ENCODE results near the gene PHACTR3.

The PHACTR3 gene

DNA sequence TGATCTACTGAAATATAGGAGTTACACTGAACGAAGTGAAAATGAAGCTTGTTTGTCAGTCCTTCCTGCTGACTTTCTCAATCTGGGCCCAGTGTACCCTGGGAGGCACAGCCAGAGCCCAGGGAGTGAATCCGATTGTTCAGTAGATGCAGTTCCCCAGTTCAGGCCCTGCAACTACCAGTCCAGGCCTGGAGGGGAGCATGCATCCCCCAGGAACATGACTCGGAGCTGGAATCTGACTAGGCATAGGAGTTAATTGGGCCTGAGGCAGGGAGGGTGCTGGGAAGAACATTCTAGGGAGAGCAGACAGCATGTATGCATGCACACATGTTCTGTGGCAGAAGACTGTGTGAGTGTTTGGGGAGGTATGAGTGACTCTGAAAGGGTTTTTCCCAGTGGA is 42.1 kb downstream of the PHACTR3 start:
- DNase-seq (ENCODE audit: low read depth in 2 of 2), result no peak

DNA sequence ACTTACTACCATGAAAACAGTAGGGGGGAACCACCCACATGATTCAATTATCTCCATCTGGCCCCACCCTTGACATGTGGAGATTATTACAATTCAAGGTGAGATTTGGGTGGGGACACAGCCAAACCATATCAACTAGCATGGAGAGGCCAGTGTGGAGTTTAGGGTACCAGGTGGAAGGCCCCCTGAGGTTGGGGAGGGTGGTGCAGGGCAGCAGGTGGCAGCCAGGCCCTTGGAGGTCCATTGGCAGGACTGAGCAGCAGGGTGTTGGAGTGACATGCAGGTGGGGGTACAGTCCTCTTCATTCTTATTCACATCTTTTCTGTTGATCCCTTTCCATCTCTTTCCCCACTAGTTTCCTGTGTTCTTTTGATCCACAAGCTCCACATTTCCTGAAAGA is 42.9 kb downstream of the PHACTR3 start:
- DNase-seq (ENCODE audit: low read depth in 2 of 2), result no peak

DNA sequence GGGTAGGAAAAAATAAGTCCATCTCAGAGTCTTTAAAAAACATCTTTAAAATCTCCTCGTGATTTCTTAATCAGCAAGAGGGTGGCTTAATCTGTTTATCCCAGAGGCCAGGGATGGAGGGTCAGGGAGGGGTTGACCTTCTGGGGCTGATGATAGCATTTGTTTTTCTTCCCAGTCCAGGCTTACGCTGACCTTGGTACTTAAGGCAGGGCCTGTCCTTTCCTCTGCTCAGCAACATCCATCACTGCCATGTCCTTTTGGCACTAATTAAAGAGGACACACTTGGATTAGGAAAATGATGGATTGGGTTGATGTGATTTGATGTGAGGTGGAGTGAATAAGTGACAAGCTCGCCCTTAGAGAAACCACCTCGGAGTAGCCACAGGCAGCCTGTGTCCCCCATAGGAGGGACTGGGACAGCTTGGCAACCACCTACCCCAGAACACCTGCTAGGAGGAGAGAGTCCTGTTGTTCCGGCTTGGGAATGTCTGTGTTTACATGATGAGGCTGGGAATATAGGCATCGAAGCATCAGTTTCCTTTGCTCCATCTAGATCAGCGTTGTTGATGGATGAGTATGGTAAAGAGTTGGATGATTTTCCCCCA is 44.2 kb downstream of the PHACTR3 start:
- no peak for DNase-seq (ENCODE audit: low read depth in 2 of 2)

DNA sequence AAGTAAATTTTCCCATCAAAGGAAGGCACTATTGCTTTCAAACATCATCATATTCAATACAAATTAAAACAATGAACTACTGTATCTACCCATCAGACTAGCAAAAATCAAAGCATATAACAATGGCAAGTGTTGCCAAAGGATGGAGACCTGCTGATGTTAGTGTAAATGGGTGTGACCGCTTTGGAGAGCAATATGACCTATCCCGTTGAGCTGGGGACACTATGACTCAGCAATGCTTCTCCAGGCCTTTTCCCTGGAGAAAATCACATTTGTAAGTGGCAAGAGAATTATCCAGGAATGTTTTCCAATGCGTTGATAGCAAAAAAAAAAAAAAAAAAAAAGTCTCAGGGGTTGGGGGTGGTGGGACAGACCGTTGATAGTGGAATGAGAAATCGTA is 46.1 kb downstream of the PHACTR3 start:
- no peak for DNase-seq (ENCODE audit: low read depth in 2 of 2)

DNA sequence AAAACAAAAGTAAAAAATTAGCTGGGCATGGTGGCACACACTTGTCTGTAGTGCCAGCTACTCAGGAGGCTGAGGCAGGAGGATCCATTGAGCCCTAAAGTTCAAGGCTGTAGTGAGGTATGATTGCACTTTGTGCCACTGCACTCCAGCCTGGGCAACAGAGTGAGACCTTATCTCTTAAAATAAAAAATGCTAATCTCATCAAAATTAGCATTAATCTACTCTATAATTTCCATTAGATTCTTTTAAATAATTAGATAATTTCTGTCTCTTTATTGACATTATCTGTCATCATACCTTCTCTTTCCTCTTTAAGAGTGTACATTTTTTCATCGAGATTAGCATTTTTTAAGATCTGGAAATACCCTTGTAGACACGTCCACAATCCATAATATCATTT is 48.0 kb downstream of the PHACTR3 start:
- no peak for DNase-seq (ENCODE audit: low read depth in 2 of 2)

DNA sequence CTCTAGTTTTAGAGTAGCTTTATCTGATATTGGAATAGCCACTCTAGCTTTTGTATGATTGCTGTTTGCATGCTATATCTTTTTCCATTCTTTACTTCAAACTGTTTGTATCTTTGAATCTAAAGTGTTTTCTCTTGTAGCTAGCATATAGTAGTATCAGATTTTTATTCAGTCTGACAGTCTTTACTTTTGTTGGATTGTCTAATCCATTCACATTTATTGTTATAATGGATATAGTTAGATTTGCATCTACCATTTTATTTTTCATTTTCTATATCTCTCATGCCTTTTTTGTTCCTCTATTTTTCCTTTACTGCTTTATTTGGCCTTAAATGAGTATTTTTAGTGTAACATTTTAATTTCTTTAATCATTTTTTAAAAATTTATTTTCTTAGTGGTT is 52.1 kb downstream of the PHACTR3 start:
- no peak for DNase-seq (ENCODE audit: low read depth in 2 of 2)

DNA sequence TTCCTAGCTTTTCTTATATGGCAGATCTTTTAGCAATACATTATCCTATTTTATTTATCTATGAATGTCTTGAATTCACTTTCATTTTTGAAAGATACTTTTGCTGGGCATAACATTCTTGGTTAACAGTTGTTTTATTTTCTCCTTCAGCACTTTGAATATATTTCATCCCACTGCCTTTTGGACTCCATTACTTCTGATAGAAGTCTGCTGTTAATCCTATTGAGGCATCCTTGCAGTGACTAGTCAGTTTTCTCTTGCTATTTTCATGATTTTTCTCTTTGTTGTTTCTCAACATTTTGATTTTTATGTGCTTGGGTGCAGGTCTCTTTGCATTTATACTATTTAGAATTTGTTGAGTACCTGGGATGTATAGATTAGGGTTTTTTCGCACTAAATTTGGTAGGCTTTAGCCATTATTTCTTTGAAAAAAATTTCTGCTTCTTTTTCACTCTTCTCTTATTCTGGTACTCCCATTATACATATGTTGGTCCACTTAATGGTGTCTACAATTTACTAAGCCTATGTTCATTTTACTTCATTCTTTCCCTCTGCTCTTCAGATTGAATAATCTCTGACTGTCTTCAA is 53.2 kb downstream of the PHACTR3 start:
- no peak for DNase-seq (ENCODE audit: low read depth in 2 of 2)

DNA sequence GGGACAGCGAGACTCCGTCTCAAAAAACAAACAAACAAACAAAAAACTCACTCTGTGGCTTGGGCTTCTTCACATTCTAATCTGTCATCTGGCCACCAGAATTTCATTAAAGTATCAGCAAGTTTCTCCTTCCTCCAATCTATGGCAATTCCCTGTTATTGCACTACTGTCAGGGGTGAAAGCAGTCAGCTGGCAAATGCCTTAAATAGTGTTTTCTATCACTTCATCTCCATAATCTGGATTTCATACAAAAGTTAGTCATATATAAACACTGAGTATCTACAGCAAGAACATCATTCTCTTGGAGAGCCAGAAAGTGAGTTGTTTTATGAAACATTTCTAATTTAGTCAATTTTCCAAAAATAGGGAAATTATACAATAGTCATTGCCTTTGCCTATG is 56.1 kb downstream of the PHACTR3 start:
- no peak for DNase-seq (ENCODE audit: low read depth in 2 of 2)

DNA sequence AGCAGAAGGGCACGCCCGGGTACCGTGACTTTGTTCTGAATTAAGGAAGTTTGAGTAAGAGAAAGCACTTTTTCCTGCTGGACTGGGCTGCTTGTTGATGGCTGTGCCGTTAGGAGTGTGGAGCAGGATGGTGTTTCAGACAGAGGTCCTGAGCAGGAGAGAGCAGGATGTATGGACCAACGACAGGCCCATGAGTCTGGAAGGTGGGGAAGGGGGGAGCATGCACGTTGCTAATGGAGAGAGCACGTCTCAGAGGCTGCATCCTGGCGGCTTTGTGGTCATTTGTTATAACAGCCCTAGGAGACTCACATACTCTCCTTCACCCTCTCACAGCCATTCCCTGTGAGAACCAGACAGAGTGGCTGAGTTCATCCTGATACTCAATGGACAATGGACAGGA is 56.8 kb downstream of the PHACTR3 start:
- no peak for DNase-seq (ENCODE audit: low read depth in 2 of 2)

DNA sequence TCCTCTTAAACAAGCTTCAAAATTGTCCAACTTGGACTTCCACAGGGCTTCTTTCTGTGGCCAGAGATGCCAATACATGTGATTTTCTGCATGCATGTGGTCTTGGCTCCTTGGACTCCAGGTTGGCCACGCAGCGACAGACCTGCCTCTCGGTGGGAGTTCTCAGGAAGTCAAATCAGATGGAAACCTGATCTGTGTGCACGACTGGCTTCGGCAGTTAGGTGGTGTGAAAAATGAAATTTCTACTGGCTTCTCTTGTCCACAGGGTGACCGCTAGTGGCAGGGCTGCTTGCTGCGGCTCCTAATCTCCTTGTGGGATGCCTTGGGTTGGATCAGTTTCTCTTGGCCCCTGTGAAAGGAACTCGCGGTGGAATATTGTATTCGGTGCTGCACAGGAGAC is 57.3 kb downstream of the PHACTR3 start:
- no peak for DNase-seq (ENCODE audit: low read depth in 2 of 2)

DNA sequence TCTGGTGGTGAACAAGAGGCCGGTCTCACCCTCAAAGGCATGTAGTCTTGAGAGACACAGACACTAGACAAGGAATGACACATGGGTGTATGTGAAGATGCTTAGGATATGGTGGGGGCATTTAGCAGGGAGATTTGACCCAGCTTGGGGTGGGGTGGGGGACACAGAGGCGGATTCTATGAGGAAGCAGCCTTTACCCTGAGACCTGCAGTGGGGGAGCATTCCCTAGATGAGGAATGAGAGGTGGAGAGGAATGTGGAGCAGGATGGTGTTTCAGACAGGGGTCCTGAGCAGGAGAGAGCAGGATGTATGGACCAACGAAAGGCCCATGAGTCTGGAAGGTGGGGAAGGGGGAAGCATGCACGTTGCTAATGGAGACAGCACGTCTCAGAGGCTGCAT is 57.8 kb downstream of the PHACTR3 start:
- no peak for DNase-seq (ENCODE audit: low read depth in 2 of 2)

DNA sequence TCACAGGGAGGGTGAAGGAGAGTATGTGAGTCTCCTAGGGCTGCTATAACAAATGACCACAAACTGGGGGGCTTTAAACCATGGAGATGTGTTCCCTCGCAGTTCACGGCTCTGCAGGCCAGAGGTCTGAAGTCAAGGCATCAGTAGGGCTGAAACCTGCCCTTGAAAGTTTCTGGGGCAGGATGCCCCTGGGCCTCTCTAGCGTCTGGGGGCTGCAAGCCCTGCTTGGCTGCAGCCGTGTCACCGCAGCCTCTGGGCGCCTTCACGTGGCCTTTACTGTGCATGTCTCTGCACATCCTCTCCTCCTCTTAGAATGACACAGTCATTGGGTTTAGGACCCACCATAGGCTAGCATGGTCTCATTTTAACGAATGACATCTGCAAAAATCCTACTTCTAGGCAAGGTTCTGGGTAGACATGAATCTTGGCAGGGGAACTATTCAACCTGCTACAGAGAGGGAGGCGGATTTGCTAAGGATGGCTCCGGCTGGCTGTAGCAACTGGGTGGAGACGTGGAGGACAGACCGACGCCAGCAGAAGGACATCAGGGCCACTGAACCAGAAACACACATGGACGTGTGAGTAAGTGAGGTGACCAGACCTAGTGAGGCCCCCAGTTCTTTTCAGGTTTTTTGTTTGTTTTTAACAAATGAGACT is 58.6 kb downstream of the PHACTR3 start:
- DNase-seq (ENCODE audit: low read depth in 2 of 2), result no peak

DNA sequence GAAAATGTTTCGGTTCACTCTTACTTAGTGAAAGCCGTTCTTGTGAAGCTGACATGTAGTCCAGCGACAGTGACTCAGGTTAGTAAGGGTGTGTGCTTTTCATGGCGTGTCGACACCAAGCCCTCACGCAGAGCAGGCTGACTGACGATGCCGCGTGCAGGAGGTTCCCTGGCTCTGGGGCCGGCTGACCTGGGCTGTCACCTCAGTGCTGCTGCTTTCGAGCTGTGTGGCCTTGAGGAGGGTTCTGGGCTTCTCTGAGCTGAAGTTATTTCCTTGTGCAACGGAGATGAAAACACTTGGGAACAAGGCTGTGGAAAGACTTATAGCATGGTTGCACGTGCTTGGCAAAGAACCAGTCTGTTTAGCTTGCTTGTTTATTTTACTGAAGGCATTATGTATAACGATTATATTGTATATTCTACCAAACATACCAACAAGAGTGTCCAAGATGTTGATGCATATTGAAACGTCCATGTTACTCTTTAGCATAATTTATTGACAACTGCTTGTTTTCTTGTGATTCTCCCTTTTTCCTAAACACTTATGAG is 59.2 kb downstream of the PHACTR3 start:
- no peak for DNase-seq (ENCODE audit: low read depth in 2 of 2)

DNA sequence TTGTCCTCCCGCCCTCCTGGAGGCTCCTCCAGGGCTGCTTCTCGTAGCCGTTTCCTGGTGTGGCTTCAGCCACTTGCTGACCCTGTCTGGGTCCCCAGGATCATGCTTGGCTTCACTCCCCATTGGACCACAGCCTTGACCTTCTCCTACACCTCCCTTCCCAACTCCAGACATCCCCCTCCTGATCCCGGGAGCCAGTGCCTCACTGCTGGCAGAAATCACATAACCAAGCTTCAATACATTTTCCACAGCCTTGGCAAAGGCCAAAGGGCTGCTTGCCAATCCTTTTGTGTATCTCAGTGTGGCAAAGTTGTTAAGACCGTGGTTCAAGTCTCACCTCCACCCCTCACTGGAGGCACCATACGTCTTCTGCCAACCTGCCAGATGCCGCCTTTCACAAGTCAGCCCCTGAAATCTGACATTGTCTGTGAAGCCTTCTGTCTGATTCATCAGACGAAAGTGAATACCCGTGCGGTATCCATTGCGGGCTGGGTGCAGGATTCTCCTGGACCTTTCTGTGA is 60.1 kb downstream of the PHACTR3 start:
- no peak for DNase-seq (ENCODE audit: low read depth in 2 of 2)

DNA sequence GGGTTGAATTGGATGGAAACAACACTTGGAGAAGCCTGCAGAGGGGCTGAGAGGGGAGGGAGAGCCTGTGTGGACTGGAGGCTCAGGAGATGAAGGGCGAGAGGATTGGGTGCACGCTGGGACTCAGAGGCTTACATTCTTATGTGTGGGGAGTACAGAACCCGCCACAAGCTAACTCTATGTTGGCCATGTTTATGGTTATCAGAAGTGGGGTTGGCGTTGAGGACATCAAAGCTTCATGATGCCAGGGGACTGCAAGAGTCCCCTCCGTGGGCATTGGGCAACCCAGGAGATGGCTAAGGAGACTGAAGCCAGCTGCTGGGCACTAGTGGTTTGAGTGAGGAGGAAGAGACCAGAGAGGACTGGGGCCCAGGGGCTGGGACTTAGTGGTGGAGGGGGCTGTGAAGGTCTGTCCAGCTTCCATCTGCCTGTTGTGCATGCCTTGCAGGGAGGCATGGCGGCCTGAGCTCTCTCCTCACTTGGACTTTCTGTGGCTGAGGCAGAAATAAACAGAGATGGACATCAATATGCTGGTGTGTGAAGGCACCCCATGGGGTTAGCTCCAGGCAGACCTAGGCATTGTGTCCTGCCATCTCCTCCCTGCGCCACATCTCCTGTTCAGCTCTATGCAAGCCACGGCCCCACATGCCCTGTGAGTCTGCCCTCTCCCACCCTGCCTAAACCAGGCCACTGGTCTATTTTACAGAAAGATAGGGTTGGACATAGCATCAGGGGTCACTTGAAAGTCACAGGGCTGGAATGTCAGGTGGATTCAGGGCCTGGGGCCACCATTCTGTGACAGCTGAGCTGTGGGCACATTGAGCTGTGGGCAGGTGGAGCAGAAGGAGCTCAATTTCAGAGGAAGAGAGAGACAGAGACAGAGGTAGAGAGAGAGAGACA is 61.6 kb downstream of the PHACTR3 start:
- DNase-seq (ENCODE audit: low read depth in 2 of 2), result no peak

DNA sequence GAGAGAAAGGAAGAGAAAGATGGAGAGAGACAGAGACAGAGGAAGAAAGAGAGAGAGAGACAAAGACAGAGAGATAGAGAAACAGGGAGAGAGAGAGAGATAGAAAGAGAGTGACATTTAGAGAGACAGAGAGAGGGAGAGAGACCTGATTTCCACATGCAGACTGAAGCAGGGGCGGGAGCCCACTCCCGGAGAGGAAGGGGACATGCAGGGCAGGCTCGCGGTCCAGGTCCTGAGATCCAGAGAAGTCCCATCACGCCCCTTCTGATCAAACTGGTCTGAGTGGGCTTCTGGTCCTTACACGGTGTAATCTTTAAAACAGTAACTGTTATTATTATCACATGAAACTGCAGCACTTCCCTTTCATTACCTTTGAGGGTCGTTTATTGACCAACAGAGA is 62.2 kb downstream of the PHACTR3 start:
- no peak for DNase-seq (ENCODE audit: low read depth in 2 of 2)

DNA sequence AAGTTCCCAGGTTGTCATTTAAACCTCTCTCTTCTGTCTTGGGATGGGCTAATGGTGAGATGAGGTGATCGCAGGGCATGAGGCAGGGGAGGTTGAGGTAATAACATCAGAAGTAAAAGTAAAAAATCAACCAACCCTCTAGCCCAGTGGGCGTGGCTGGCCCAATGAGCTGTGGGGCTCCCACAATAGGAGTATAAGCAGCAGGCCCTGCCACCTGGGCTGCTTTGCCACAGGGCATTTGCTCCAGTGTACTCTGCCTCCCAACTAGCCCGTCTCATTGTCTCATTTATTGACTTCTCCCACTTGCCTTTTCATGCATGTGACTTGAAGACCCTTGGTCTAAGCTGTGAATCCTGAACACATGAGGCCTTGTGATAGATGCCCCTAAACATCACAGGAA is 62.8 kb downstream of the PHACTR3 start:
- DNase-seq (ENCODE audit: low read depth in 2 of 2), result no peak

DNA sequence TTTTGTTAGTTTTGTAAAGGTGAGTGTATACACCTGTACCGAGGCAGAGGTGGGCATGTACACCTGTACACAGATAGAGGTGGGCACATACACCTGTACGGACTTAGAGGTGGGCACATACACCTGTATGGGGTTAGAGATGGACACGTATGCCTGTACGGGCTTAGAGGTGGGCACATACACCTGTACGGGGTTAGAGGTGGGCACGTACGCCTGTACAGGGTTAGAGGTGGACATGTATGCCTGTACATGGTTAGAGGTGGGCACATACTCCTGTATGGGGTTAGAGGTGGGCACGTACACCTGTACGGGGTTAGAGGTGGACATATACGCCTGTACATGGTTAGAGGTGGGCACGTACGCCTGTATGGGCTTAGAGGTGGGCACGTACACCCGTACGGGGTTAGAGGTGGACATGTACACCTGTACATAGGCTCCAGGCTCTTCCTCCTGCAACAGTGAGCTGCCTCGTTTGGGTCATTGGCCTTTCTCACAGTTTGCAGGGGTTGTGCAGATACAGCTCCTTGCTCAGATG is 63.7 kb downstream of the PHACTR3 start:
- DNase-seq (ENCODE audit: low read depth in 2 of 2), result no peak

DNA sequence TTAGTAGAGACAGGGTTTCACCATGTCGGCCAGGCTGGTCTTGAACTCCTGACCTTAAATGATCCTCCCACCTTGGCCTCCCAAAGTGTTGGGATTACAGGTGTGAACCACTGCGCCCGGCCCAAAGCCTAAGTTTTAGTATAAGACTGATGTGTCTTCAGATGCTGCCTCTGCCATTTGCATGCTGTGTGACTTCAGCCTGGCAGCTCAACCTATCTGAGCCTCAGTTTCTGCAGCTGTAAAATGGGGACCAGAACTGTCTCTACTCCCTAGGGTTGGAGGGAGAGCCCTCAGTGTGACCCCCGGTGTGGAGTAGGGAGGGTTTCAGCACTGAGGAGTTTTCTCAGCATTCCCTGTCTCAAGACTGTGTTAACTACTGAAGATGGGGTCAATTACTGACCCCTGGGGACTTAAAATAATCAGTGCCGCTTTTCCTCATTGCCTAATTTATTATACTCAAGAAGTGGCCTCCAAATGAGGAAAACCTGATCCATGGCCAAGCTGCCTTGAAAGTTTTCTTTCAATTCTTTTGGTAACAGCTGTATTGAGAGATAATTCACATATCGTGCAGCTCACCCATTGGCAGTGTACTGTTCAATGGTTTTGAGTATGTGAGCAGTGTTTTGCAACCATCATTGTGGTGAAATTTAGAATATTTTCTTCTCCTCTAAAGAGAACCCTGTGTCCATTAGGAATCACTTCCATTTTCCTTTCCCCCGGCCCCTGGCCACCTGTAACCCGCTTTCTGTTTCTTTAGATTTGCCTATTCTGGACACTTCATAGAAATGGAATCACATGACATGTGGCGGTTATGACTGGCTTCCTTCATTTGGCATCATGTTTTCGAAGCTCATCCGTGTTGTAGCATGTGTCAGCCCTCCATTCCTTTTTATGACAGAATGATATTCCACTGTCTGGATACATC is 64.8 kb downstream of the PHACTR3 start:
- DNase-seq (ENCODE audit: low read depth in 2 of 2), result no peak

DNA sequence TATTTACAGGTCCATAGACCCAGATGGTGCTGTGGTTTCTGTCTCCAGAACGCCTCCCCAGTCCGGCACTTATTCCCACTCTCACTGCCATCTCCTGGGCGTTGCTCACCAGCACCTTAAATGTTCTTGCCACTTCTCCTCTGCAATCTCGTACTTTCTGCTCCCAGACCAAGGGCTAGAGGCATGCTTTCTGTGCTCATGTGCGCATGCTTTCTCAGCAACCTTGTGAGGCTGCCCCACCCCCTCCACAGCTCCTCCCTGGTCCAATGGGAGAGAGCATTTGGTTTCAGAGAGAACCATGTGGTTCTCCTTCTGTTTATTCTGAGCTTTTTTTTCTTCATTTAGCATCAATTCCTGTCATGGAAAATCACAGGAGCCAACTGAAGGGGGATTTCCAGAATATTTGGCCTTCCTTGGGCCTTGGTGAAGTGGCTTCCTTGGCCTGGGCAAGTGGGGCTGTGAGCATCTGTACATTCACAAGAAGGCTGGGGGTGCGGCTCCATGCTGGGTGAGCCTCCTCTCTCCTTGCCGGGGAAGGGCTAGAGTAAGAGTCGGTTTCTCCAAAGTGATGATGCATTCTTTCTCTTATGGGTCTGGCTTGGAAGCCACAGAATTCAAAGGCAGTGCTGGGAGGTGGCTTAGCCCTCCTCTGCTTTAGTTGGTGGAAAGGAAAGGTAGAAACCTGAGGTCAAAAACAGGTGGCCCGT is 66.6 kb downstream of the PHACTR3 start:
- DNase-seq (ENCODE audit: low read depth in 2 of 2), result no peak
